MM.1S (cell line): ENCODE results near the gene NCR3LG1.

ENCODE experiments used
- DNase-seq: peaks from one replicate; pipeline ENCODE4 v3.0.0-alpha.2; 2015
- H2AFZ ChIP-seq: fragments of 300-600 bp; sonication (generic); 2 replicates; pipeline ENCODE4 v1.6.0; 2016; ENCODE audit warnings: antibody characterized with exemption, low read length
- H3F3A ChIP-seq: fragments of 300-600 bp; sonication (generic); 2 replicates; pipeline ENCODE4 v1.6.1; 2016; ENCODE audit warnings: mild to moderate bottlenecking, antibody characterized with exemption, low read length, moderate library complexity, mixed read lengths; ENCODE audit not compliant: insufficient read depth
- H3K27ac ChIP-seq: fragments of 300-600 bp; sonication (generic); 2 replicates; pipeline ENCODE4 v1.5.1; 2016; ENCODE audit warnings: mild to moderate bottlenecking, low read length
- H3K27me3 ChIP-seq: fragments of 300-600 bp; sonication (generic); replicated peaks from 2 replicates; pipeline ENCODE4 v1.6.0; 2016; ENCODE audit warnings: low read length; ENCODE audit not compliant: insufficient read depth
- H3K36me3 ChIP-seq: fragments of 300-600 bp; sonication (generic); replicated peaks from 2 replicates; pipeline ENCODE4 v1.6.1; 2016; ENCODE audit warnings: mild to moderate bottlenecking, low read length, mixed read lengths; ENCODE audit not compliant: insufficient read depth
- H3K4me1 ChIP-seq: fragments of 300-600 bp; sonication (generic); 2 replicates; pipeline ENCODE4 v1.6.1; 2016; ENCODE audit warnings: low read length, mixed read lengths
- H3K4me2 ChIP-seq: fragments of 300-600 bp; sonication (generic); 2 replicates; pipeline ENCODE4 v1.6.0; 2016; ENCODE audit warnings: low read depth, low read length
- H3K4me3 ChIP-seq: fragments of 300-600 bp; sonication (generic); 2 replicates; pipeline ENCODE4 v1.5.1; 2016; ENCODE audit warnings: low read length, mixed read lengths
- H3K79me2 ChIP-seq: fragments of 300-600 bp; sonication (generic); 2 replicates; pipeline ENCODE4 v1.6.1; 2016; ENCODE audit warnings: mixed run types, low read length, mixed read lengths
- H3K9ac ChIP-seq: fragments of 300-600 bp; sonication (generic); 2 replicates; pipeline ENCODE4 v1.6.1; 2016; ENCODE audit warnings: low read length, mixed read lengths
- H3K9me2 ChIP-seq: fragments of 300-600 bp; sonication (generic); replicated peaks from 2 replicates; pipeline ENCODE4 v1.6.1; 2016; ENCODE audit warnings: mild to moderate bottlenecking, low read length, mixed read lengths; ENCODE audit not compliant: insufficient read depth
- H3K9me3 ChIP-seq: fragments of 300-600 bp; sonication (generic); replicated peaks from 2 replicates; pipeline ENCODE4 v1.6.1; 2016; ENCODE audit warnings: mild to moderate bottlenecking, low read length, mixed read lengths; ENCODE audit not compliant: insufficient read depth
- H4K20me1 ChIP-seq: fragments of 300-600 bp; sonication (generic); 2 replicates; pipeline ENCODE4 v1.6.1; 2016; ENCODE audit warnings: mild to moderate bottlenecking, low read length, moderate library complexity, mixed read lengths; ENCODE audit not compliant: insufficient read depth
- EZH2 ChIP-seq: fragments of 300-600 bp; sonication (generic); optimal IDR thresholded peaks from 2 replicates; pipeline ENCODE3; 2017; ENCODE audit warnings: low read depth, mild to moderate bottlenecking, antibody characterized with exemption, low read length, mixed read lengths
- EZH2phosphoT487 ChIP-seq: fragments of 300-600 bp; sonication (generic); IDR thresholded peaks from 2 replicates; pipeline ENCODE4 v1.6.1; 2018; ENCODE audit warnings: antibody characterized with exemption, low read length
- TF ChIP-seq, protein P1 (sequence below): fragments of 300-600 bp; sonication (generic); IDR thresholded peaks from 2 replicates; pipeline ENCODE4 v1.5.1; 2016; ENCODE audit warnings: antibody characterized with exemption, low read length, mixed read lengths

Gene NCR3LG1

DNA sequence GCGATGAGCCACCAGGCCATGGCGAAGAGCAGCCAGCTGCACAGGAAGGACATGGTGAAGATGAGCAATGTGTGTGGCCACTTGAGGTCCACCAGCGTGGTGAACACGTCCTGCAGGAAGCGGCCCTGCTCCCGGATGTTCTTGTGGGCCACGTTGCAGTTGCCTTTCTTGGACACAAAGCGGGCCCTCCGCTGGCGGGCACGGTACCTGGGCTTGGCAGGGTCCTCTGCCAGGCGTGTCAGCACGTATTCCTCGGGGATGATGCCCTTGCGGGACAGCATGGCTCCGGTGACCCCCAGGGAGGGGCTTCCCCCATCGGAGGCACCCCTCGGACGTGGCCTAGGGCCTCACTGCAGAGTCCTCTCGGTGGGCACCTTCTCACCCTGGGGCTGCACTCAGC, 36.2 kb downstream of the NCR3LG1 start:
- Histone ChIP-seq H3K9me3 (no peaks in the 10 kb centered on the region), H4K20me1 (no peaks in the 10 kb centered on the region), H3K9ac (no peak overlapping the region), H3K4me3 (no peak overlapping the region), H3K4me2 (no peak overlapping the region), H3F3A (peaks cover 18% of the 10 kb centered on the region), H2AFZ (no peak overlapping the region), H3K9me2 (no peaks in the 10 kb centered on the region), H3K27ac (no peak overlapping the region), H3K4me1 (peaks cover 49% of the 10 kb centered on the region), H3K27me3 (no peaks in the 10 kb centered on the region), H3K36me3 (no peaks in the 10 kb centered on the region), H3K79me2 (0 out of 2 replicates have a peak, but pooled peaks cover 11% of the 10 kb centered on the region)
- TF ChIP-seq, protein P1, sequence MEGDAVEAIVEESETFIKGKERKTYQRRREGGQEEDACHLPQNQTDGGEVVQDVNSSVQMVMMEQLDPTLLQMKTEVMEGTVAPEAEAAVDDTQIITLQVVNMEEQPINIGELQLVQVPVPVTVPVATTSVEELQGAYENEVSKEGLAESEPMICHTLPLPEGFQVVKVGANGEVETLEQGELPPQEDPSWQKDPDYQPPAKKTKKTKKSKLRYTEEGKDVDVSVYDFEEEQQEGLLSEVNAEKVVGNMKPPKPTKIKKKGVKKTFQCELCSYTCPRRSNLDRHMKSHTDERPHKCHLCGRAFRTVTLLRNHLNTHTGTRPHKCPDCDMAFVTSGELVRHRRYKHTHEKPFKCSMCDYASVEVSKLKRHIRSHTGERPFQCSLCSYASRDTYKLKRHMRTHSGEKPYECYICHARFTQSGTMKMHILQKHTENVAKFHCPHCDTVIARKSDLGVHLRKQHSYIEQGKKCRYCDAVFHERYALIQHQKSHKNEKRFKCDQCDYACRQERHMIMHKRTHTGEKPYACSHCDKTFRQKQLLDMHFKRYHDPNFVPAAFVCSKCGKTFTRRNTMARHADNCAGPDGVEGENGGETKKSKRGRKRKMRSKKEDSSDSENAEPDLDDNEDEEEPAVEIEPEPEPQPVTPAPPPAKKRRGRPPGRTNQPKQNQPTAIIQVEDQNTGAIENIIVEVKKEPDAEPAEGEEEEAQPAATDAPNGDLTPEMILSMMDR: no peak
- no peak for TF ChIP-seq EZH2phosphoT487
- TF ChIP-seq EZH2: no peak
- DNase-seq: no peak

DNA sequence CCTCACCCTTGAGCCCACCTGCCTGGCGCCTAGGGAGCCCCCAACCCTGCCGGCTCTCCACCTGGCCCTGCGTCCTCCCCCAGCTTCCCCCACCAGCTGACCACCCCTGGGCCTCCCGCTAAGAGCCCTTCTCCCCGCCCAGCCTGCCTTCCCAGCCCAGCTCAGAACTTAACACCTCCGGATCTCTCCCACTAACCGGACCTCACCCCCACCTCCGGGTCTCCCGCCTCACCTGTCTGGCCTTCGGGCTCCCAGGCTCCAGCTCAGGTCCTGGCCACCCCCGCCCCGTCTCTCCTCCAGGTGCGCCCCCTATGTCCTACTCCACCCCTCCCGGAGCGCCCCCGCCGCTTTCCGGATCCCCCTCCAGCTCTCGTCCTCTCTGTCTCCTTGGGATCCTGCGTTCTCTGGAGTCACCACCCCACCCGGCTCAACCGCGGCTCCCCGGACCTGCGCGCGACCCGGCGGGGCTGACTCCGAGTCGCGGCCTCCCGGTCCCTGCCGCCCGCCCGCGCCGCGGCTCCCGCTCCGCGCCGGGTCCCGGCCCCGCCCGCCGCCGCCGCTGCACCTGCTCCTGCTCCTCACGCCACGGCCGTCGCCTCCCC, 37.1 kb downstream of the NCR3LG1 start, which contains the start of gene KCNJ11:
Gene KCNJ11, minus strand, starts transcription at position 51 of the 602 bp plus-strand sequence. CDS start 568 bp downstream, outside the sequence.
- H4K20me1 ChIP-seq: no peaks in the 10 kb centered on the region
- no peaks in the 10 kb centered on the region for H3K9me2 ChIP-seq
- H3K36me3 ChIP-seq: no peaks in the 10 kb centered on the region
- H2AFZ ChIP-seq: peak within 1 kb of the TSS; percentile 84; the same call in 1 of the 2 replicates
- 0 out of 2 replicates have a peak, but pooled peaks cover 11% of the 10 kb centered on the region for H3K79me2 ChIP-seq
- H3K4me1 ChIP-seq: peaks cover 49% of the 10 kb centered on the region
- peak within 1 kb of the TSS; percentile 80 for H3K4me2 ChIP-seq
- TF ChIP-seq EZH2: no peak
- no peak for TF ChIP-seq EZH2phosphoT487
- TF ChIP-seq, protein P1: no peak
- H3K27me3 ChIP-seq: no peaks in the 10 kb centered on the region
- H3F3A ChIP-seq: peaks cover 18% of the 10 kb centered on the region
- H3K27ac ChIP-seq: peak within 1 kb of the TSS; percentile 79
- H3K4me3 ChIP-seq: peak within 1 kb of the TSS; percentile 62
- no peaks in the 10 kb centered on the region for H3K9me3 ChIP-seq
- no peak for DNase-seq
- peak within 1 kb of the TSS; percentile 70 for H3K9ac ChIP-seq

DNA sequence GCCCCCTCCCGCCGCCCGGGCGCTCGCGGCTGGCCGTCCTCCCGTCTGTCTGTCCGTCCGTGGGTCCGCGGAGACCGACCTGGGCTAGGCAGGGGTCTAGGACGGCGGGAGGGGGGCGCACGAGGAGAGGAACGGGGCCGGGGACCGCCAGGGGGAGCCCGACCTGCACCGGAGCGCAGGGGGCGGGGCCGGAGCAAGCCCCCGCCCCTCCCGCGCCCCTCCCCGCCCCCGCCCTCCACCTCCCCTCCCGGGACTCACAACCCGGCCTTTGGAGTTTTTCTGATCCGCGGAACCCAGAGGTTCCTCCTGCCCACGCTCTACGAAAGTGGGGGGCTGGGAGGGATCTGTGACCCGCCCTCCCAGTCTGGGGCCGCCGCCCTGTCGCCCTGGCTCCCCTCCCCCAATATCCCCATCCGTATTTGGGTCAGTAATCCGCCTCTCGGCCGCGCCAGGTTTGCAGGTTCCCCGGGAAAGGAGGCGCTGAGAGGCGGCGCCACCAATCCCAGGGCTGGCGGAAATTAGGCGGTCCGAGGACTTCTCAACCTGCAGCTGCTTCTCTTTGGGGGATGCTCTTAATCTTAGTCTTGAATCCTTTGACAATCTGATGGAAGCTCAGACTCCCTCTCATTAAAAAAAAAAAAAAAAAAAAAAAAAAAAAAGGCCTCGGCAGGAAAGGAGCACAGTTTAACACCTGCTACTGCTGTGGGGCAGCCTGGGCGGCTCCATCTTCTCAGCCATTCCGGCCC, 37.8 kb downstream of the NCR3LG1 start:
- Histone ChIP-seq H3F3A (peaks cover 18% of the 10 kb centered on the region), H3K27me3 (no peaks in the 10 kb centered on the region), H3K4me1 (peaks cover 49% of the 10 kb centered on the region), H3K4me3 (peak overlapping the region; percentile 62), H4K20me1 (no peaks in the 10 kb centered on the region), H3K27ac (peak overlapping the region; percentile 79), H3K9me3 (no peaks in the 10 kb centered on the region), H3K36me3 (no peaks in the 10 kb centered on the region), H3K9me2 (no peaks in the 10 kb centered on the region), H2AFZ (peak overlapping the region; percentile 84), H3K4me2 (peak overlapping the region; percentile 80), H3K79me2 (0 out of 2 replicates have a peak, but pooled peaks cover 11% of the 10 kb centered on the region), H3K9ac (peak overlapping the region; percentile 70)
- TF ChIP-seq, protein P1: peak; percentile 43
- no peak for TF ChIP-seq EZH2phosphoT487
- peak; percentile 83 for DNase-seq
